Activated T-helper 1 cell treated with anti-CD3 and anti-CD28 coated beads, Interleukin-2, amount 50 U/mL, for 16 hours (primary cell): ENCODE data around the gene IL17B.

Experiments used
- DNase-seq, 2 donors: peaks; one replicate each; pipeline ENCODE4 v3.0.0-alpha.2; 2020; ENCODE audit warnings: low read depth in 1 of 2, low spot score in 1 of 2

The IL17B gene

GRCh38 chr5:149415066-149415967, 36.2 kb upstream of the IL17B start:
- no peak for DNase-seq

GRCh38 chr5:149414405-149415065, 35.4 kb upstream of the IL17B start:
- DNase-seq, result no peak

GRCh38 chr5:149413477-149414210, 34.6 kb upstream of the IL17B start:
- DNase-seq, result no peak

GRCh38 chr5:149412783-149413476, 33.8 kb upstream of the IL17B start:
- DNase-seq, result no peak

- no peak for DNase-seq
Measured at GRCh38 chr5:149411738-149412519, 32.8 kb upstream of the IL17B start.

- DNase-seq, result no peak
Measured at GRCh38 chr5:149410721-149411432, 31.8 kb upstream of the IL17B start.

DNA sequence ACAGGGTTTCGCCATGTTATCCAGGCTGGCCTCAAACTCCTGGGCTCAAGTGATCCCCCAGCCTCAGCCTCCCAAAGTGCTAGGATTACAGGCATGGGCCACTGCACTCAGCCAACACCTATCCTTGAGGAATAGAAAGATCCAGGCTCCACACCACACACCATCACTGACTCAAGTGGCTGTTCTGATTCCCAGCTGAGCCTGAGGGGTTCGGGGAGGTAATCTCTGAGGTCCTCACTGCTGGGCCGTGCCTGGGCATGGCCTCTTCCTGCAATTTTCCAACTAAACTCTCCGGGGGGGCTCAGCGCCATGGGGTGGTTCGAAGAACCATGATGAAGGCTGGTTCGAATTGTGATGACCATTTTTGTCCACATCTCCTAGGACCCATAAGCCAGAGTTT, 31.0 kb upstream of the IL17B start:
- DNase-seq, result no peak

DNA sequence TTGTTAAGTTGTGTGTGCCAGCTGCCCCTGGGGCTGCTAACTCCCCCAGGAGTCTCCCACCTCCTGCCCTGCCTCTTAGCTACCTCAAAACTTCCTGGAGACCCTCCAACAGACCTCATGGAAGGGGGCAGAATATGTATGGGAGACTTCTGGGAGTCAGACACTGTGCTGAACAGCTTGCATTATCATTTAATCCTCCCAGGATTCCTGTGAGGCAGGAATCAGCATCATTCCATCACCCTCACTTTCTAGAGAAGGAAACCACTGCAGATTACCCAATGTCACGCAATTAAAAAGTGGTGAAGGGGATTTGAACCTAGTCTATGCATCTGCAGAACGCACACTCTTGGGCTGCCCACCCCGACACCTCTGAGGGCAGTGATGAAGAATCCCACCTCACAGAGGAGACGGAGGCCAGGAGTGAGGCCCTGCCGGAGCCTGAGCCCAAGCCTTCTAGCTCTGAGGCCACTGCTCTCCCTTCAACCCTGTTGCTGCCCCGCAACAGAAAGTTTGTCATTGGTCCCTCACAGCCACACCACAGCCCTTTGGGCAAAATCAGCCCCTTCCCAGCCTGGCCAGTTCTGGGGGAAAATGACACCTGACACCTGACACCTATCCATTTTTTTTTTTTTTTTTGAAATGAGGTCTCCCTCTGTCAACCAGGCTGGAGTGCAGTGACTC, 30.3 kb upstream of the IL17B start:
- no peak for DNase-seq

GRCh38 chr5:149408252-149409099, 29.4 kb upstream of the IL17B start:
- no peak for DNase-seq

- no peak for DNase-seq
Measured at GRCh38 chr5:149407323-149408251, 28.5 kb upstream of the IL17B start.

- DNase-seq, result no peak
Measured at GRCh38 chr5:149406979-149407306, 27.9 kb upstream of the IL17B start.

DNA sequence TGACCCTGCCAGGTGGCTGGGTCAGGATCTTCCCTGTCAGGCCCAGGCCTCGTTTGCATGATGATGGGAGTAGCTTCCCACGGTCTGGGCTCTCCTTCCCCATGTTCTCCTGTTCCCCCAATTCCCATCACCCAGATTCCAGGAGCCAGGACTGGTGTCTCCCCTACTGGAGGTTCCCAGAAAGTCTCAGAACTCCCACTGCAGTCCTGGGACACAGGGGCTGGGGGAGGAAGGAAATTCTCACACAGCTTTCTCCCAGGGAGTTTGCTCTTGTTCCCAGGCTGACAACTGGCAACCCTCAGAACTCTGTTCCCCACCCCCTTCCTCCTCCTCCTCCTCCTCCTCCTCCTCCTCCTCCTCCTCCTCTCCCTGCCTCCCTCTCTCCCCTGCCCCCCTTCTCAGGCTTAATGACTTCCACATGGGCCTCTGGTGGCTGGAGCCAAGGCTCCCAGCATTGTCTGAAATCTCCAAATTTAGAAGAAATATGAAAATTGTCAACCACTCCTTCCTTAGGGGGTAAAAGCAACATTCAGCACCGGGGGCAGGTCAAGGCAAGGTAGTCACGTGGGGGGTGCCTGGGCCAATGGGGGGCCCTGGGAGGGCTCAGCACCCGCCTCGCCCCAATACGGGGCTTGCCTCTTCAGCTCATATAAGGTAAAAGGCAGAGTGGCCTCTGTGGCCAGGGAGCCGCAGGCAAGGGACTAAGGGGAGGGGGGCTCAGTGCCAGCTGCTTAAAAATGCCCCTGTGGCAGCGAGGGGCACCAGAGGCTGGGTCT, 27.3 kb upstream of the IL17B start:
- no peak for DNase-seq

DNA sequence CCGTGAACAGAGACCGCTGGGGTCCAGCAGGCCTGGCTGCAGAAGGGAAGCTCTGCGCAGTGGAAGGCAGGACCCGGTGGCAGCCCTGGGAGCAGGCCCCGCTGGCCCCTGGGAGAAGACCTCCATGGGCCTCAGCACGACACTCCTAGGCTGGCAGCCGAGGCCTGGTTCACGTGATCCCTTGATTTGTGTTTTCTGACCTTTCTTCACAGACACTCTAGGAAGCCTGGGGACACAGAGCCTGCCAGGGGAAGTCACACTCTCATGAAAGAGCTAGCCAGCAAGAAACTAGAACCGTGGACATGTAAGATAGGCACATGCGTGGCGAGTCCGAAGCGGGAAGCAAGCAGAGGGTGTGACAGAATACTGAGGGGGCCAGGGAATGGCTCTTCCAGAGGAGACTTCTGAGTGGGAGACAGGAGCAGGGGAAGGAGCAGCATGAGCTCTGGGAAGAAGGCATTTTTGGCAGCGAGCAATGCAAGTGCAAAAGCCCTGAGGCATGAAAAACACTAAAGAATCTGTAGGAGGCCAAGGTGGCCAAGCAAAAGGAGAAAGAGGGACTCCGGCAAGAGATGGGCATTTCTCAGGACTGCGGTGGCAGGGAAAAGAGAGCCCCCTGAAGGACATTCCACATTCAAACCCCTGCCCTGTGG, 26.6 kb upstream of the IL17B start:
- DNase-seq, result no peak

GRCh38 chr5:149404746-149405549, 25.9 kb upstream of the IL17B start:
- DNase-seq, result no peak
